Suppressor macrophage treated with lipopolysaccharide for 4 hours (primary cell): Measurements from ENCODE around the gene FRMD4A.
"Not testable (repeated sequence)": the region's sequence is repeated elsewhere in the genome, so short reads cannot be mapped to it uniquely, and the experiment has no call there.

Experiments used
- DNase-seq: peaks from one replicate; pipeline ENCODE4 v3.0.0-alpha.2; 2020

The FRMD4A gene

DNA sequence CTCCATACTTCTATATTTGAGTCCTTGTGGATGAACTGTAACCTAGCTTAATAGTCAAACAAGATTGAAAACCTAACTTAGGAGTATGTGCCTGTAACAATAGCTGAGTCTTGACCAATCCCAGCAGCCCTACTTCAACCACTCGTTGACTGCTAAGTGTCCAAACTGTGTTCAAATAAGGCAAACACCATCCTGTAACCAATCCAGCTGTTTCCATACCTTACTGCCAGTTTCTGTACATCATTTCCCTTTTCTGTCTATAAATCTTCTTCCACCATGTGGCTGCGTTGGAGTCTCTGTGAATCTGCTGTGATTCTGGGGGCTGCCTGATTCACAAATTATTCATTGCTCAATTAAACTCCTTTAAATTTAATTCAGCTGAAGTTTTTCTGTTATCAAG, 195.5 kb downstream of the FRMD4A start:
- not testable (repeated sequence) for DNase-seq

DNA sequence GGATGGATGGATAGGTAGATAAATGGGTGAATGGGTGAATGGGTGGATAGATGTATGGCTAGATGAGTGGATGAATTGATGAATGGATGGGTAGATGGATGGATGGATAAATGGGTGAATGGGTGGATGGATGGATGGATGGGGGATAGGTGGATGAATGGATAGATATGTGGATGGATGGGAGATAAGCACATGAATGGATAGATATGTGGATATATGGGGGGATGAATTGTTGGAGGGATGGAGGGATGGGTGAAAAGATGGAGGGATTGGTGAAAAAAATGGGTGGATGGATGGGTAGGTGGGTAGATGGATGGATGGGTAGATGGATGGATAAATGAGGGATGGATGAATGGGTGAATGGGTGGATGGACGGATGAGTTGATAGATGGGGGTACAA, 196.4 kb downstream of the FRMD4A start:
- DNase-seq, result no peak

DNA sequence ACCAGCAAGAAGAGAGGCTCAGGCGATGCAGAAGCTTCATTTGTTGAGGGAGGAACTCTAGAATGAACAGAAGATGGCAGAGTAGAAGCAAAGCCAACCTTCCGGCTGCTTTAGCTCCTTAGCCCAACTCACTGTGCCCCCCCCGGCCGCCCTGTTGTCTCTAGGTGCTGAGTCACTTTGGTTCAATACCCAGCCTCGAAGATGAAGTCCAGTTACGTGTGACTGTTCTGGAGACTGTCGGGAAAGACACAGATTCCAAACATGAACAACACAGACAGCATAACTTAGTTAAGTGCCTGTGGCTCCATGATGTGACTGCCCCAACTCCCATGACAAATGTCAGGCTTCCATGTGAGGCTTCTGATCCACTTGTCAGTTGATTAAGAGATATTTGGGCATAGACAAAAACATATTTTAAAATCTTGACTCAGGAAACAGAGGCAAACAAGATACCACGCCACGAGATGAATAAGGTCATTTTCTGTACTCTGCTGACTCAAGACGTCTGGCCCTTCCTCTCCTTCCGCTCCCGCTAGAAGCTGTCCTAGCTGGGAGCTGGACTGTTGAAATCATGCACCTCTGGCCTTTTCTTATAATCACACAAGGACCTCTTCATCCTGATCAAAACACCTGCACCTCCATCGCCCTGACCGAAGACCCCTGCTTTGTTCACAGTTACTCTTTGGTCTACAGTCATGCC, 199.3 kb downstream of the FRMD4A start:
- no peak for DNase-seq

- no peak for DNase-seq
Observed at GRCh38 chr10:14129770-14130169, 201.0 kb downstream of the FRMD4A start.

DNA sequence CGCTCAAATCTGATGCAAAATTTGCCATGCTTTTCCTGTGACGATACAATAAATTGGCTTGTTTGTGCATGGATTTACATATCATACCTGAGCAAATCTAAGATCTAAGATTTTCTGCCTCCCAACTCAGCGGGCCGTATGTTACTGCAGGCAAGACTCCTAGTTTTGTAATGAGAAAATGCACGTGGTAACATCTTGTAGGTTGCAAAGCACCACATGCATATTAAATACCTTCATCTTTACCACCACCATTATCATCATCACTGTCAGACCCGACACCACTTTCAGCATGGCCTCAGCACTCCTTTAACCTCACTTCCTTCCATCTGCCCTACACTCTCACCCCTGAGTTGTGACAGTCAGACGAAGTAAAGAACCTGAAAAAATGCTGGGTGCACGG, 202.2 kb downstream of the FRMD4A start:
- no peak for DNase-seq

DNA sequence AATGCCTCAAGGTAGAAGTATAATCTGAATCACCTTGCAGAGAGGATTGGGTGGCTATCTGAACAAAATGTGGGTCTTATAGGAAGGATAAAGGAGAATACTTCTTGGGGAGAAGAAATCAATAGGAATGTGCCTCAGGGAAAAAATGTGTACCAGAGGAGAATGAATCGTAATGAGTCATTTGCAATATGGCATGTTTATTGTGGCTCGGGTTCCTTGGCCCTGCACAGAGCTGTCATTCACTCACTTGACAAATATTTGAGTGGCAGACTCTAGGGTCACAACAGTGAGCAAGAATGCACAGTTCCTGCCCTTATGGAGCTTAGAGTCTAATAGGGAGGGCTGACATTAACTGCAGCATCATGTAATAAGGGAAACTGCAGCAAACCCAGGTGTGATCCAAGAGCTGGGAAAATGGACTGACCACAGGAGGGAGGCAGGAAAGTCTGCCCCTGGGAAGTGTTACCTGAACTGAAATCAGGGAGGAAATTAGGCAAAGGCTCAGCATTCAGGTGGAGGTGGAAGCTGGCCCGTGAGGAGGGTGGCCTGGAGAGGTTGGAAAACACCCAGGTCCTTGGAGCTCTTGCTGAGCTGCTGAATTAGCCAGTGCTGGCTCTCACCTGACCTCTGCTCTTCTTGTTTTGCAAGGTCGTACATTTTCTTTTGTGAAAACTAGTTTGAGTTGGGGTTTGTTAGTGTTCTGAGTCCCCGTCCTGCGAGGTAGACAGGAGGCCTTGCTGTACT, 203.9 kb downstream of the FRMD4A start:
- DNase-seq, result no peak

DNA sequence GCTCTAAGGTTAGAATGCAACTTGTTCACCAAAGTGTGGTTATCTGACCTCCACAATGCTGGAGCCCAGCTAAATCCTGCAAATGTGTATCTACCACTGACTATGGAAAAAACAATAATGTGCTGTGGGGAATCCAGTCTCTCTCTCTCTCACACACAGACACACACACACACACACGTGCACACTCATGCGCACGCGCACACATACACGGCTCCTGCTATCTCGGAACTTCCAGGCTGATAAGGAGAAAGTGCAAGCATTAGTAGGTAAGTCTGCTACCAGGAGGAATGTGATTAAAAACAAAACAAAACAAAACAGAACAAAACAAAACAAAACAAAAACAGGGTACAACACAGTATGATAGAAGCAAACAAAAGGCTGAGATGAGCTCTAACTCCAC, 205.2 kb downstream of the FRMD4A start:
- no peak for DNase-seq

DNA sequence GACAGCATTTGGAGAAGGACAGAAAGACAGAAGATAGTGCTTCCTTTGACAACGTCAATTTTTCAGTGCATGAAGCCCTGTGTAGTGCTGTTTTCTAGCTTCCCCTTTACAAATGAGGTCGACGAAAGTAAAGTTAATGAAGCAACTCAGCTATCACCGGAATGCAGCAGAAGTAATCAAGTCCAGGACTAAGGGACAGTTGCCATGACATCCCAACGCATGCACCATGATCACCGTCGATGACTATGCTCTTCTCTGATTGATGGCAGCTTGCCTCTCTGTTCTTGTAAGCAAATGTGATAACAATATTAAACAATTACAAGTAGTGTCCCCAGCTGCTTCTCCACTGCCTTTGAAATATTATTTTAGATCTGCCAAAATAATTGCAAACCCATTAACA, 205.8 kb downstream of the FRMD4A start:
- DNase-seq, result no peak

- no peak for DNase-seq
Observed at GRCh38 chr10:14123139-14123538, 207.6 kb downstream of the FRMD4A start.

DNA sequence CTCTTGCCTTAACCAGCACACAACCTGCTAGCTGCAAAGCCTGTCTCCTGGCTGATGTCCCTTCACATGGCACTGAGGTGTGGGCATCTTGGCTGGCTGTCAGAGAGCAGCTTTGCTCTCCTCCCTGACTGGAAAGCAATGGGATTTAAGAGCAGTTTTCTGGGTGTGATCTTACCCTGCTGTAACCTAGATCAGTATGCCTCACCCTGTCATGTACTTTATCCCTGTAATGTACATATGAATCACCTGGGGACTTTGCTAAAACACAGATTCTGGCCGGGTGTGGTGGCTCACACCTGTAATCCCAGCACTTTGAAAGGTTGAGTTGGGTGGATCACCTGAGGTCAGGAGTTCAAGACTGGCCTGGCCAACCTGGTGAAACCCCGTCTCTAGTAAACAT, 209.9 kb downstream of the FRMD4A start:
- DNase-seq, result no peak

DNA sequence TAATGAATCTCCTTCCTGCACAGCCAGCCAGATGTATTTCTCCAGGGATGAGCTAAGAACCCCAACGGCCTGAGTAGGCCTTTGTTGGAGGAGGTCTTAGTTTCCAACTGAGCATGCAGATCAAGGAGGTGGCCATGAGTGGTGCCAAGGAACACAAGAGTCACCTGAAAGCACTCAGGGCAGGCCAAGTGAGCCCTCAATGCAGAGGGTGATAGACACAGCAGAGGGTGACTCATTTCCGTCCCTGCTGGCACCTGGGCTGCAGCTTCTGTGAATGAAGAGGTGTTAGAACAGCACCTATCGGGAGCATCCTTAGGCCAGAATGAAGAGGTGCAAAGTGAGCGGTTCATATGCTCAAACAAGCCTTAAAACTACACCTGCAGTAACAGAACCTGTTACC, 211.8 kb downstream of the FRMD4A start:
- DNase-seq, result no peak

- no peak for DNase-seq
Observed at GRCh38 chr10:14116837-14117236, 213.9 kb downstream of the FRMD4A start.

- DNase-seq, result no peak
Observed at GRCh38 chr10:14116021-14116420, 214.7 kb downstream of the FRMD4A start.

DNA sequence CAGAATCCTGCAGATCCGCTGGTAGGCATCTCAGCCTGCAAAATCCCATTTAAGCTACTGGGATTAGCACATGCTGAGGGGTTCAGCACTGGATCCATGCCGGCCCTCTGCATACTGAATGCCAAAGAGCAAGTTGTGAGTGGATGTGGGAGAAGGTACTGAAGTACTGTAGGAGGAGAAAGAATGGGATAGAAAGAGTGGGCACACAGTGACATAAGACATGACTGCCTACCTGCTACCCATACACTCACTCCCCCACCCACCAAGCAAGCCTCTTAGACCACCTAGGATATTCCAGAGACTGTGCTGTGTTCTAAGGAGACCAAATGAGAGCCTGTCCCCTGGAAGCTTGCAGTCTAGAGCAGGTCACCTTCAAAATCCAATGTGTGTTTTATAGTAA, 215.9 kb downstream of the FRMD4A start:
- no peak for DNase-seq

- no peak for DNase-seq
Observed at GRCh38 chr10:14112056-14112455, 218.7 kb downstream of the FRMD4A start.

DNA sequence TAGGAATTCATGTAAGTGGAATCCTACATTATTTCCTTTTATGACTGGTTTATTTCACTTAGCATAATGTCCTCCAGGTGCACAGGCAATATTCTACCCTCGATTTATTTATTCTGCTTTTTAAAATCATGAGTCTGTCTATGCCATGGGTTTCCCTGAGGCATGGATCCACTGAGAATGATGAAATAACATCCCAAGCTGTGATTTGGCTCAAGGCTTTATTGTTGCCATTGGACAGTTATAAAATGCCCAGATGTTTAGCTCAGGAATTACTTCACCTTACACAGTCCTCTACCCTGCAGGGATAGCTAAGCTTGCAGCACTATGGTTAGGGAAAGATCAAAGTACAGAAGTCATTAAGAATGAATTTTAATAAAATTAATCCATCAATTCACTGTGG, 219.5 kb downstream of the FRMD4A start:
- DNase-seq, result no peak

- DNase-seq, result no peak
Observed at GRCh38 chr10:14106828-14107227, 223.9 kb downstream of the FRMD4A start.

DNA sequence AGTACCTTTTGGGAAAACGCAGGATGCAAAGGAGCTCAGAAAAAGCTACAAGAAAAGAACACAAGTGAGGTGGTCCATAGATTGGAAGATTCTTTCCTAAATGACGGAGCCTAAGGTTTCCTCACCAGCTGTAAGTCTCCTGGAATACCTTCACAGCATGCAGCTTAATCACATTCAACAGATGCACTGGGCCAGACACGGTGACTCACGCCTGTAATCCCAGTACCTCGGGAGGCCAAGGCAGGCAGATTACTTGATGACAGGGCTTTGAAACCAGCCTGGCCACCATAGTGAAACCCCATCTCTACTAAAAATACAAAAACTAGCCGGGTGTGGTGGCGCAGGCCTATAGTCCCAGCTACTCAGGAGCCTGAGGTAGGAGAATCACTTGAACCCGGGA, 228.7 kb downstream of the FRMD4A start:
- DNase-seq, result no peak

- no peak for DNase-seq
Observed at GRCh38 chr10:14099885-14100284, 230.8 kb downstream of the FRMD4A start.

DNA sequence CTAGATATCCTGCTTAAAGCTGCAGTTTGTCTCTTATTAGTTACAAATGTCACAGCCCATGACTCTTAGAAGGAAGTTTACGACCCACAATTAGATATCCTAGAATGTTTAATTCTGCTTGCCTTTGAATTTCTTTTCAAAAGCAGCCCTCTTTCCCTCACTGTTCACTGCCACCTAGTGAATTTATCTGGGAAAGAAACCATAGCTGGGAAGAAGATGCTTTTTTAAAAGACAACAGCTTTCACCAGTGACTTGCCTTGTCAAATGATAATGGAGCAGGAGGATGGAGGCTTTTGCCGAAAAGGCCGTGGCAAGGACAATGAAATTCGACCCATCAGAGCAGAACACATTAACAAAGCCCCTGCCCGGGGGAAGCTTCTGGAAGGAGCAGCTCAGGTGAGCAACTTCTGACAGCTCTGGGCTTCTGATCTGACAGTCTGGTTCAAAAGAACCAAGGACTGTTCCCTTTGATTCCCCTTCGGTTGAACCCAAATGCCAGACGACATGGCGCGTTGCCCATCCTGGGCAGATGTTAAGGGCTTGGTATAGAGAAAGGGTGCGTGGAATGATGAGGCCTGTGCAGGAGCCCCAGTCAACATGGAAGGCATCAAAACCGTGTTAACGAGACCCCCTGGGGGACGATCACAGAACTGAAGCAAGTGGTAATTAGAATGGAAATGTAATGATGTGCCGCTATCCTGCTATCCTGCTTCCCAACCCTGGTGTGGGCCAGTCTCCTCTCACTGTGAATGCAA, 236.8 kb downstream of the FRMD4A start:
- peak; percentile 18 for DNase-seq

DNA sequence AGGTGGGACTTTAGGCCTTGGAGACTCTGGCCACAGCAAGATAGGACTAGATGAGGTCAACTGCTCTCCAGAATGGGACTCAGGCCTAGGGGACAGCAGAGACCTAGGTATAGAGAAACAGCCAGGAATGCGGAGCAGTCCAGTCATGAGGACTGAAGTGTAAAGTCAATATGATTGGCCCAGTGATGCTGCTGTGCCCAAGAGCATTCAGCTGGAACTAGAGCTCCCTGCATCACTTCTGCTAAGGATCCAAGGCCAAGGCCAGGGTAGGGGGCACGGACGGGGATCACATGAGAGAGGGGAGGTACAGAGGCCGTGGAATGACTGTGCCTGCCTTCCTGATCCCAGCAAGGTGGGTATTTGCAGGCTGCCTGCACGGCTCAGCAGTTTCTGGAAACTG, 237.9 kb downstream of the FRMD4A start:
- no peak for DNase-seq

DNA sequence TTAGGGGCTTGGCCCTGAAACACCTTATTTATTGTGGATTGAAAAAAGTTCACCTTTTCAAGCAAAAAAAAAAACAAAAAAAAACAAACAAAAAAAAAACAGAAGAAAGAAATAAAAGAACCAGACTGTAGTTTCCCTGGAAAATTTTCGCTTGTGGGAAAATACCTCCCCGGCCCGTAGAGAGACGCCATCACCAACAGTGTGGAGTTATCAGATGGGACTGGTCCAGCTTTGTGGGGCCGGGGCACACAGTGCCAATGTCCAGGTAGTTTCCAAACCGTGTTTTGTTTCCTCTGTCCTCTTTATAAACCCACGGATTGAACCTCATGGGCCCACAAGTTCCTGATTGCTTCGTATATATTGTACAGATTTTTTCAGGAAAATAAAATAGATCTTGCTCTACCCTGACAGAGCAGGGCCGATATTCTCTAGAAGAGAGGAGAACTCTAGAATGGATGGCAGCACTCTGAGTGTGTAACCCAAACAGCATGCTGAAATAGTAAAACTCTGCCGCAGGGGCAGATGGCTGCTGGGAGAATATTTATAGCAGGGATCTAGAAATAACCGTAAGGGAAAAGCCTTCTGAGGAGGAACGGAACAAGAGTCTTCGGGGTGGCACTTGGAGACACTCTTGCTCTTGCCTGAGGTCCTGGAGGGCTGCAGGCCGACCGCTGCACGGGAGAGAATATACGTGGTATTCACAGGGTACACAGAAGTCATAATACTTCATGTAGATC, 241.0 kb downstream of the FRMD4A start:
- no peak for DNase-seq

GRCh38 chr10:14087566-14087965, 243.2 kb downstream of the FRMD4A start:
- no peak for DNase-seq
